ENCODE results near the gene TMEM52. TPM values are rescaled to one million over a fixed set of nuclear protein-coding genes. Genes with fewer than 3 reads are reported as not detected.

The TMEM52 gene
- total RNA-seq, 2 donors from 2014 or later, result 0.52 TPM; not detected in 1

GRCh38 chr1:1910651-1911331 is 8.3 kb downstream of the TMEM52 start:
- H3K4me3 Mint-ChIP-seq, result no peak overlapping the region
- DNase-seq, result no peak
- peak overlapping the region; percentile 89 for H3K27ac Mint-ChIP-seq
- ATAC-seq, result no peak
- H3K36me3 Mint-ChIP-seq (ENCODE audit: low read depth), result no peaks in the 10 kb centered on the region
- H3K27me3 Mint-ChIP-seq, result peaks cover 7% of the 10 kb centered on the region
- no peaks in the 10 kb centered on the region for H3K9me3 ChIP-seq (ENCODE audit: control insufficient read depth, low read length, poor library complexity, severe bottlenecking)
- H3K4me1 Mint-ChIP-seq, result peaks cover 14% of the 10 kb centered on the region

- H3K27ac Mint-ChIP-seq, result peak overlapping the region; percentile 89
- peaks cover 7% of the 10 kb centered on the region for H3K27me3 Mint-ChIP-seq
- no peaks in the 10 kb centered on the region for H3K36me3 Mint-ChIP-seq (ENCODE audit: low read depth)
- H3K4me3 Mint-ChIP-seq, result peak overlapping the region; percentile 87
- H3K9me3 ChIP-seq (ENCODE audit: control insufficient read depth, low read length, poor library complexity, severe bottlenecking), result no peaks in the 10 kb centered on the region
- H3K4me1 Mint-ChIP-seq, result peaks cover 14% of the 10 kb centered on the region
- DNase-seq (no peak), ATAC-seq (no peak)
These were observed 9.0 kb downstream of the TMEM52 start for GRCh38 chr1:1910033-1910465.

- H3K27me3 Mint-ChIP-seq, result peaks cover 1% of the 10 kb centered on the region
- no peaks in the 10 kb centered on the region for H3K9me3 ChIP-seq (ENCODE audit: control insufficient read depth, low read length, poor library complexity, severe bottlenecking)
- no peak overlapping the region for H3K27ac Mint-ChIP-seq
- H3K36me3 Mint-ChIP-seq (ENCODE audit: low read depth), result no peaks in the 10 kb centered on the region
- H3K4me1 Mint-ChIP-seq, result peaks cover 14% of the 10 kb centered on the region
- H3K4me3 Mint-ChIP-seq, result peak overlapping the region; percentile 60
- peak in 1 of 3 donors; percentile 17 for DNase-seq
- no peak for ATAC-seq
These were observed 10.6 kb downstream of the TMEM52 start for GRCh38 chr1:1908506-1908791.

DNA sequence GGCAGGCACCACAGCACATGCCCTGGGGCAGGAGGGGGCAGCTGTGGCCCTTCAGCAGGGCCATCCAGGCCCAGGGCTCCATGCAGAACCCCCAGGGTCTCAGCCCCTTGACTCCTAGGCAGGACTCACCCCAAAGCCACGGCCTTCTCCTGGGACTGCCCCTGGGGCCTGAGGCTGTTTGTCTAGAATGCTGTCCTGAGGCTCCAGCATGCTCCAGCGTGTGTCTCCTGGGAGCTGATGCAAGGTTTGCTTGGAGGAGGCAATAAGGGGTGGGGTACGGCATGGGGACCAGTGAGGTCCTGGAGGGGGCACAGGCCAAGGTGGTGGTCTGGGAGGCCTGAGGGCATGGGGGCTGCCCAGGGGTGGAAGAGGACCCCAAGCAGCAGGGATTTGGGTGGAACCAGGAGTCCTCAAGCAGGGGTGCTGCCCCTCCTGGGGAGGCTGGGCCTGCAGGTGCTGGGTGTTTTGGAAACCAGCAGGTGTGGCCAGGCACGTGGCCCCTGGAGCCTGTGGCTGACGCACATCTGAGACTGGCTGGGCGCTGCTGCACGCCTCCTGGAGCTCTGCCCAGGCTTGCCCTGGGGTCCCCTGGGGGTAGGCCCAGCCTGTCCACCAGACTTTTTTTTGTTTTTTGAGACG is 11.9 kb downstream of the TMEM52 start:
- Mint-ChIP-seq H3K27ac (peak overlapping the region; percentile 60), H3K36me3 (ENCODE audit: low read depth) (no peaks in the 10 kb centered on the region), H3K27me3 (no peaks in the 10 kb centered on the region), H3K4me3 (no peak overlapping the region), H3K4me1 (peaks cover 14% of the 10 kb centered on the region)
- DNase-seq, result no peak
- H3K9me3 ChIP-seq (ENCODE audit: control insufficient read depth, low read length, poor library complexity, severe bottlenecking), result no peaks in the 10 kb centered on the region
- no peak for ATAC-seq

DNA sequence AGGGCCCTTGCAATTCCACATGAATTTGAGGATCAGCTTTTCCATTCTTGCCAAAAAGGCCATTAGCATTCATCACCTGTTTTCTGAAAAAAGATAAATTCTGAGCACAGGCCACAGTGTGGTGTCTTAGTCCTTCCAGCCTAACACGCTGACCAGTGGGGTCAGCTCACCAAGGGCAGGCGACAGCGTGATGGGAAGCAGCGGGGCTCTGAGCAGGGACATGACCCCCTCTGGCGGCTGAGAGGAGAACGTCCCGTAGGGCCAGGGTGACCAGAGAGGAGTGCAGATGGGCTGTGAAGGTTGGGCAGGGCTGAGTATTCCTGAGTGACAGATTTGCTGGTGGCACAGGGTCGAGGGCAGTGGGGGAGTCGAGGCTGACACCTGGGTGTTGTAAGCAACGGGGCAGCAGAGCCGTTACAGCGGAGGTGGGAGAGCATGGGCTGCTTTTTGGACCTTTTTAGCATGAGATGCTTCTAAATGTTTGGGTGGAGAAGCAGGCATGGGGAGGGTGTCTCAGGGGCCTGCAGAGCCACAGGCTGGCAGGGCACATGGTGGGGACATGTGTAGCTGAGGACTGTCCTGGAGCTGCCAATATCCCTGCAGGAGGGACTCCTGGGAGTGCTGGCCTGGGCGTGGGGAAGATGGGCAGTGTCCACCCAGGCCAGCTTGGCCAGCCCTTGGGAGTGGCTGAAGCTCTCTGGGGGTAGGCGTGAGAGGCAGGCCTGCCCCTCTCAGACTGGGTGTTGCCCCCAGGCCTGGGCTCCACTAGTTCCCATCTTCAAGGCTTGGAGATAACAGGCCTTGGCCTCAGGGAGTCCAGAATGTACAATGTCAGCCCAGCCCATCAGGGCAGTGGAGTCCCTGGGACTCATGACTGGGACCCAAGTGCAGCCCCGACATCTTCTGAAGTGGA is 12.6 kb downstream of the TMEM52 start:
- H3K9me3 ChIP-seq (ENCODE audit: control insufficient read depth, low read length, poor library complexity, severe bottlenecking), result no peaks in the 10 kb centered on the region
- Mint-ChIP-seq H3K27me3 (no peaks in the 10 kb centered on the region), H3K4me1 (peaks cover 14% of the 10 kb centered on the region), H3K4me3 (peak overlapping the region; percentile 83), H3K36me3 (ENCODE audit: low read depth) (no peaks in the 10 kb centered on the region), H3K27ac (peak overlapping the region; percentile 67)
- DNase-seq (peak; percentile 41 to 55 (median 47)), ATAC-seq (peak; percentile 28)

DNA sequence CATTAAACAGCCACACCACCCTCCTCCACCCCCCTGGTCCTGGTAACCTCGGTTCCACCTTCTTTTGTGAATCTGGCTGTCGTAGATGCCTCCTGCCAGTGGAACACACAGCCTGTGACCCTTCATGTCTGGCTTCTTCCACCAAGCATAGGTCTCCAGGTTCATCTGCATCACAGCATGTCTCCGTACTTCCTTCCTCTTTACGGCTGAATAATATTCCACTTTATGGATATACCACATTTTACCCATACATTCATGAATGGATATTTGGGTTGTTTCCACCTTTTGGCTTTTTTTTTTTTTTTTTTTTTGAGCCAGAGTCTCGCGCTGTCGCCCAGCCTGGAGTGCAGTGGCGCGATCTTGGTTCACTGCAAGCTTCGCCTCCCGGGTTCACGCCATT is 15.9 kb downstream of the TMEM52 start:
- H3K27ac Mint-ChIP-seq, result no peak overlapping the region
- no peaks in the 10 kb centered on the region for H3K9me3 ChIP-seq (ENCODE audit: control insufficient read depth, low read length, poor library complexity, severe bottlenecking)
- H3K4me3 Mint-ChIP-seq, result no peak overlapping the region
- no peaks in the 10 kb centered on the region for H3K27me3 Mint-ChIP-seq
- DNase-seq, result no peak
- peaks cover 8% of the 10 kb centered on the region for H3K4me1 Mint-ChIP-seq
- ATAC-seq, result no peak
- no peaks in the 10 kb centered on the region for H3K36me3 Mint-ChIP-seq (ENCODE audit: low read depth)

DNA sequence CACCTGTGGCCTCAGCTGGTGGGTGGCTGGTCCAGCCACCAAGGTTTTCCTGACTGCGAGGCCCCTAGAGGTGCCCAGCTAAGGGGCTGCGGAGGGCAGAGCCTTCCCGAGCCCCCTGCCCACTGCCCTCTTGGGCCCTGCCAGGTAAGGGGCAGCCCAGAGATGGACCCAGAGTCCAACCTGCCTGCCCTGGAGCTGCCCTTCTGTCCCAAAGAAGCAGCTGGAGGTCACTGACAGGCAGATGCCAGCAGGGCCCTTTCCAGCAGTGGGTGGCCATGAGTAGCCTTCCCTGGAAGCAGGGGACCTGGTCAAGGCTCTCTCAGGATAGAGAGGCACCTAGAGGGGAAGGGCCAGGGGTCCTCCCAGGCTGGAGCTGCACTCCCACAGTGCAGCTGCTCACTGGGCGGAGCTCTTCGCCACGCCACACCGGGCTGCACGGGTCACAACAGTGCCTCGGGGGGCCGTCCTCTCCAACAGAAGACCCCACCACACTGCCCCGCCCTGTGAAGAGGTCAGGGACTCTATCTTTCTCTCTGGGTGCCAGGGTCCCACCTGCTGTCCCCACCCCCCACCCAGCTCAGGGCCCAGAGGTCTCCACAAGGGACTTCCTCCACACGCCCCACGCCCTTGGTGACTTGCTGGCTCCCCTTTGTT is 17.3 kb downstream of the TMEM52 start:
- ATAC-seq (no peak), DNase-seq (no peak)
- H3K27me3 Mint-ChIP-seq, result no peaks in the 10 kb centered on the region
- H3K9me3 ChIP-seq (ENCODE audit: control insufficient read depth, low read length, poor library complexity, severe bottlenecking), result no peaks in the 10 kb centered on the region
- H3K4me1 Mint-ChIP-seq, result peaks cover 8% of the 10 kb centered on the region
- H3K4me3 Mint-ChIP-seq, result no peak overlapping the region
- H3K27ac Mint-ChIP-seq, result no peak overlapping the region
- no peaks in the 10 kb centered on the region for H3K36me3 Mint-ChIP-seq (ENCODE audit: low read depth)

GRCh38 chr1:1900883-1901640 is 18.0 kb downstream of the TMEM52 start:
- ATAC-seq (no peak), DNase-seq (no peak)
- Mint-ChIP-seq H3K4me3 (no peak overlapping the region), H3K4me1 (peaks cover 3% of the 10 kb centered on the region), H3K27ac (no peak overlapping the region), H3K27me3 (no peaks in the 10 kb centered on the region), H3K36me3 (ENCODE audit: low read depth) (no peaks in the 10 kb centered on the region)
- H3K9me3 ChIP-seq (ENCODE audit: control insufficient read depth, low read length, poor library complexity, severe bottlenecking), result no peaks in the 10 kb centered on the region

GRCh38 chr1:1899967-1900327 is 19.1 kb downstream of the TMEM52 start:
- Mint-ChIP-seq H3K4me3 (no peak overlapping the region), H3K27ac (peak overlapping the region; percentile 71), H3K36me3 (ENCODE audit: low read depth) (no peaks in the 10 kb centered on the region), H3K27me3 (no peaks in the 10 kb centered on the region), H3K4me1 (peaks cover 11% of the 10 kb centered on the region)
- ATAC-seq (no peak), DNase-seq (no peak)
- H3K9me3 ChIP-seq (ENCODE audit: control insufficient read depth, low read length, poor library complexity, severe bottlenecking), result no peaks in the 10 kb centered on the region

DNA sequence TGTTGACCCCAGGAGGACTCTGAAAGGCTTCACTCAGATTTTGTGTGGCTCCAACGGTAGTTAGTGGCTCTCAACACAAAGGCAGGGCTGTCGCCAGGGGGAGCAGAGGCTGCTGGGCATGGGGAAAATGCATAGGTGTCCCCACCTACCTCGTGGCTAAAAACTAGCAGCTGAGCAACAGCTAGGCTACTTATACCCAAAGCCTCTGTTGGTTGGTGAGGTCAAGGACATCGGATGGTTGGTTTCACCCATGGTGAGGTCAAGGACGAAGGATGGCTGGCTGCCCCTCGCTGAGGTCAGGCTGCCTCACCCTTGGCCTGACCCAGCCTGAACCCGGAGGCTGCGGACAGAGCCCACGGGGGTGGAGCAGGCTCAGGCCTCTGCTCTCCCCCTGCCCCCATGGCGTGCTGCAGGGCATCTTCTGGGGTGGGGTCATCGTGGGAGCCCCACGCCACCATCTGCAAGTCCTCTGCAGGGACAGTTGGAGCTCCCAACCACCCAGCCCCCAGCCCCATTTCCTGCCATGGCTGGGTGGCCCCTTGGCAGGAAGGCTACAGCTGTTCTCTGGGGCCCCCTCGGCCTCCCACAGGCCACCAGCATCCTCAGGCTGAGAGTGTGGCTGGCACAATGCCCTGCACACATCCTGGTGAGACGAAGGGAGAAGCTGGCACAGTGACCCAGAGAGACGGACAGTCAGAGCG is 19.7 kb downstream of the TMEM52 start:
- H3K4me1 Mint-ChIP-seq, result peaks cover 16% of the 10 kb centered on the region
- DNase-seq (no peak), ATAC-seq (peak; percentile 56)
- H3K36me3 Mint-ChIP-seq (ENCODE audit: low read depth), result no peaks in the 10 kb centered on the region
- H3K27ac Mint-ChIP-seq, result peak overlapping the region; percentile 71
- H3K4me3 Mint-ChIP-seq, result no peak overlapping the region
- H3K27me3 Mint-ChIP-seq, result no peaks in the 10 kb centered on the region
- no peaks in the 10 kb centered on the region for H3K9me3 ChIP-seq (ENCODE audit: control insufficient read depth, low read length, poor library complexity, severe bottlenecking)

DNA sequence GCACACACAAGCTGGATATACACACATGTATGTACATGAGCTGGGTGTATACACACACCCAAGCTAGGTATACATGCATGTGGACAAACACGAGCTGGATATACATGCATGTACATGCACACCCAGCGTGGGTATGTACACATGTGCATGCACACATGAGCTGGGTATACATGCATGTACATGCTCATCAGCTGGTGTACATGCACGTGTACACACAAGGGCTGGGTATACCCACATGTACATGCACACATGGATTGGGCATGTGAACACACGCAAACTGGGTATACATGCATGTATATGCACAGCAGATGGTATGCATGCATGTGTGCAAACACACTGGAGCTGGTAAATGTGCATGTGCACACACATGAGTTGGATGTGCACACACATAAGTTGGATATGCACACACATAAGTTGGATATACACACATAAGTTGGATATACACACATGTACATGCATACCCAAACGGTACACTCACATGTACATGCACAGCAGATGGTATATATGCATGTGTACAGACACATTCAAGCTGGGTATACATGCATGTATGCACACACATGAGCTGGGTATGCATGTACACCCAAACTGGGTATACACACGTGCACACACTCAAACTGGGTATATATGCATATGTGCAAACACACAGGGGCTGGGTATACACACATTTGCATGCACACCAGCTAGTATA is 20.7 kb downstream of the TMEM52 start:
- Mint-ChIP-seq H3K4me1 (peaks cover 19% of the 10 kb centered on the region), H3K36me3 (ENCODE audit: low read depth) (no peaks in the 10 kb centered on the region), H3K27ac (no peak overlapping the region), H3K4me3 (no peak overlapping the region), H3K27me3 (no peaks in the 10 kb centered on the region)
- no peak for ATAC-seq
- no peak for DNase-seq
- no peaks in the 10 kb centered on the region for H3K9me3 ChIP-seq (ENCODE audit: control insufficient read depth, low read length, poor library complexity, severe bottlenecking)
